Thyroid gland (tissue), 4 donors: ENCODE measurements around the gene ADIG.

Experiments used
- CTCF ChIP-seq, 6 experiments: fragments of 200-600 bp in 3 of 6; fragments of 450-650 bp in 3 of 6; sonication (generic) in 3 of 6; IDR thresholded peaks; one replicate each; pipeline ENCODE4 v1.5.1; 2016 to 2019; ENCODE audit warnings: antibody characterized with exemption in 6 of 6, mild to moderate bottlenecking in 2 of 6, inconsistent platforms in 1 of 6, moderate library complexity in 1 of 6
- POLR2A ChIP-seq, 2 donors: fragments of 450-650 bp; IDR thresholded peaks; one replicate each; pipeline ENCODE4 v1.6.1; 2017; ENCODE audit warnings: antibody characterized with exemption in 2 of 2, mild to moderate bottlenecking in 2 of 2, moderate library complexity in 1 of 2

DNA sequence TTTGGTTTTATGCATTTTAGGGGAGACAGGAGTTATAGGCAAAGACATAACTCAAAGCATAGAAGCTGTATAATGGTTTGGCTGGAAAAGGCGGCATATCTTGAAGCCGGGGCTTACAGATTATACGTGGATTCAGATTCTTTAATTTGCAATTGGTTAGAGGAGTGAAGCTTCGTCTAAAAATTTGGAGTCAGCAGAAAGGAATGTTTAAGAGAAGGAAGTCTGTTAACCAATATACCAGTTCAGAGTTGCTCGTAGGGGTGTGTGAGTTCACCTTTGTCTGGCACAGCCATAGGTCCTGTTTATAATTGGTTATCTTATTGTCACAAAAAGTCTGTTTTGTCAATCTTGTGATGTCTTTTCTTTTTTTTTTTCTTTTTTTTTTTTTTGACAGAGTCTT lies 29.5 kb downstream of the ADIG start:
- no peak for TF ChIP-seq POLR2A (IDR thresholded peaks at IDR 0.05)
- TF ChIP-seq CTCF (IDR thresholded peaks at IDR 0.05): no peak
